Vagina (tissue), 2 donors: ENCODE data around the gene CYP17A1. TPM values are rescaled to one million over a fixed set of nuclear protein-coding genes. Genes with fewer than 3 reads are reported as not detected.
A peak's percentile ranks its signal among the peaks of the same experiment; 100 is the strongest.
"Not testable (repeated sequence)": the region's sequence is repeated elsewhere in the genome, so short reads cannot be mapped to it uniquely, and the experiment has no call there.

Source experiments
- DNase-seq, 2 donors: peaks; one replicate each; pipeline ENCODE4 v3.0.0-alpha.2; 2017; ENCODE audit errors: extremely low spot score in 2 of 2
- H3K27ac ChIP-seq: fragments of 200-600 bp; sonication (generic); one replicate; pipeline ENCODE4 v1.5.1; 2019
- H3K27me3 ChIP-seq: fragments of 200-600 bp; sonication (generic); one replicate; pipeline ENCODE4 v1.5.1; 2019
- H3K36me3 ChIP-seq, 2 donors: fragments of 200-600 bp; sonication (generic); one replicate each; pipeline ENCODE4 v1.5.1; 2017 to 2019
- H3K4me1 ChIP-seq: fragments of 200-600 bp; sonication (generic); one replicate; pipeline ENCODE4 v1.5.1; 2019
- H3K4me3 ChIP-seq, 2 donors: fragments of 200-600 bp; sonication (generic); 1 replicate in 1 of 2; 2 replicates in 1 of 2; pipeline ENCODE4 v1.5.1; 2016 to 2019
- H3K9me3 ChIP-seq: fragments of 200-600 bp; sonication (generic); one replicate; pipeline ENCODE4 v1.5.1; 2019
- POLR2A ChIP-seq, 2 donors: fragments of 450-650 bp; IDR thresholded peaks; one replicate each; pipeline ENCODE4 v1.6.1; 2017; ENCODE audit warnings: antibody characterized with exemption in 2 of 2, mild to moderate bottlenecking in 2 of 2, moderate library complexity in 2 of 2
- POLR2AphosphoS5 ChIP-seq, 2 donors: sonication (generic); formaldehyde crosslinking; IDR thresholded peaks; one replicate each; pipeline ENCODE4 v1.9.0; 2017; ENCODE audit warnings: antibody characterized with exemption in 2 of 2, mild to moderate bottlenecking in 2 of 2, low read depth in 1 of 2; ENCODE audit not compliant: insufficient read depth in 1 of 2
- intact Hi-C: fragments of 100-400 bp; cut with DNase I; formaldehyde crosslinking; loops from one replicate; pipeline ENCODE4 v1.15.1; 2023
- total RNA-seq: library from RNA; depleted of rRNA; stranded (reverse); fragments of >200 nt; gene quantifications from one replicate; pipeline ENCODE4 v1.2.3, GENCODE V29; 2016
- TF ChIP-seq, protein P1 (sequence below), 3 experiments: fragments of 450-650 bp in 2 of 3; fragments of 200-600 bp in 1 of 3; sonication (generic) in 1 of 3; IDR thresholded peaks; one replicate each; pipeline ENCODE4 v1.5.1; 2017 to 2019; ENCODE audit warnings: antibody characterized with exemption in 3 of 3, mild to moderate bottlenecking in 2 of 3, moderate library complexity in 2 of 3

Gene CYP17A1
- total RNA-seq, 1 donor from 2014 or later = 43.2 TPM

GRCh38 chr10:102859911-102860310 lies 22.7 kb upstream of the CYP17A1 start:
- DNase-seq = no peak
- H3K36me3 ChIP-seq = no peaks in the 10 kb centered on the region

GRCh38 chr10:102856758-102857424 lies 19.7 kb upstream of the CYP17A1 start:
- intact Hi-C loops = no loop called here

More at GRCh38 chr10:102859911-102860310, 22.7 kb upstream of the CYP17A1 start:
- TF ChIP-seq POLR2A (IDR thresholded peaks at IDR 0.05) = no peak
- TF ChIP-seq, protein P1, sequence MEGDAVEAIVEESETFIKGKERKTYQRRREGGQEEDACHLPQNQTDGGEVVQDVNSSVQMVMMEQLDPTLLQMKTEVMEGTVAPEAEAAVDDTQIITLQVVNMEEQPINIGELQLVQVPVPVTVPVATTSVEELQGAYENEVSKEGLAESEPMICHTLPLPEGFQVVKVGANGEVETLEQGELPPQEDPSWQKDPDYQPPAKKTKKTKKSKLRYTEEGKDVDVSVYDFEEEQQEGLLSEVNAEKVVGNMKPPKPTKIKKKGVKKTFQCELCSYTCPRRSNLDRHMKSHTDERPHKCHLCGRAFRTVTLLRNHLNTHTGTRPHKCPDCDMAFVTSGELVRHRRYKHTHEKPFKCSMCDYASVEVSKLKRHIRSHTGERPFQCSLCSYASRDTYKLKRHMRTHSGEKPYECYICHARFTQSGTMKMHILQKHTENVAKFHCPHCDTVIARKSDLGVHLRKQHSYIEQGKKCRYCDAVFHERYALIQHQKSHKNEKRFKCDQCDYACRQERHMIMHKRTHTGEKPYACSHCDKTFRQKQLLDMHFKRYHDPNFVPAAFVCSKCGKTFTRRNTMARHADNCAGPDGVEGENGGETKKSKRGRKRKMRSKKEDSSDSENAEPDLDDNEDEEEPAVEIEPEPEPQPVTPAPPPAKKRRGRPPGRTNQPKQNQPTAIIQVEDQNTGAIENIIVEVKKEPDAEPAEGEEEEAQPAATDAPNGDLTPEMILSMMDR (IDR thresholded peaks at IDR 0.05) = no peak
- TF ChIP-seq POLR2AphosphoS5 (IDR thresholded peaks at IDR 0.05; ENCODE audit: insufficient read depth in 1 of 2, low read depth in 1 of 2) = no peak
- Histone ChIP-seq H3K27ac (no peak overlapping the region), H3K27me3 (no peaks in the 10 kb centered on the region), H3K4me1 (peaks cover 14% of the 10 kb centered on the region), H3K4me3 (no peak overlapping the region), H3K9me3 (no peaks in the 10 kb centered on the region)
- intact Hi-C loops = no loop called here

DNA sequence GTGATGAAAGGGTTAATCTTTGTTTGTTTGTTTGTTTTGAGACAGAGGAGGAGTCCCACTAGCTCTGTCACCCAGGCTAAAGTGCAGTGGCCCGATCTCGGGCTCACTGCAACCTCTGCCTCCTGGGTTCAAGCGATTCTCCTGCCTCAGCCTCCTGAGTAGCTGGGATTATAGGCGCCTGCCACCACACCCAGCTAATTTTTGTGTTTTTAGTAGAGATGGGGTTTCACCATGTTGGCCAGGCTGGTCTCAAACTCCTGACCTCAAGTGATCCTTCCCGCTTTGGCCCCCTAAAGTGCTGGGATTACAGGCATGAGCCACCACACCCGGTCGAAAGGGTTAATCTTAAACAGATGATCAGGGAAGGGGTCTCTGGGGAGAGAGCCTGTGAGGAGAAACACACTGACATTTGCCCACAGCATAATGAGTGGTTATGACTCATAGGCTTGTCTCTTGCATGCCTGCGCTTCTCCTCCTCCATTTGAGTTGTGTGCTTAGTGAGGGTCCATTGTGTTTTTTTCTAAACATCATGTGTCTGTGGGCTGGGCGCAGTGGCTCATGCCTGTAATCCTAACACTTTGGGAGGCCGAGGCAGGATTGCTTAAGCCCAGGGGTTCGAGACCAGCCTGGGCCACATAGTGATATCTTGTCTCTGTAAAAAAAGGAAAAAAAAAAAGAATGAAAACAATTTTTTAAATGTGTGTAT lies 18.7 kb upstream of the CYP17A1 start:
- H3K27me3 ChIP-seq, intact Hi-C loops, H3K9me3 ChIP-seq, H3K36me3 ChIP-seq, H3K4me3 ChIP-seq, DNase-seq: not testable (repeated sequence)
- H3K4me1 ChIP-seq = peaks cover 20% of the 10 kb centered on the region
- peak overlapping the region; percentile 35 for H3K27ac ChIP-seq

More at GRCh38 chr10:102856758-102857424, 19.7 kb upstream of the CYP17A1 start:
- H3K4me3 ChIP-seq = no peak overlapping the region
- H3K27me3 ChIP-seq = no peaks in the 10 kb centered on the region
- no peak for DNase-seq
- TF ChIP-seq POLR2AphosphoS5 (IDR thresholded peaks at IDR 0.05; ENCODE audit: insufficient read depth in 1 of 2, low read depth in 1 of 2) (no peak), POLR2A (IDR thresholded peaks at IDR 0.05) (no peak)
- TF ChIP-seq, protein P1 (IDR thresholded peaks at IDR 0.05) = no peak
- no peaks in the 10 kb centered on the region for H3K9me3 ChIP-seq
- peaks cover 20% of the 10 kb centered on the region for H3K4me1 ChIP-seq
- H3K36me3 ChIP-seq = no peaks in the 10 kb centered on the region
- H3K27ac ChIP-seq = no peak overlapping the region

DNA sequence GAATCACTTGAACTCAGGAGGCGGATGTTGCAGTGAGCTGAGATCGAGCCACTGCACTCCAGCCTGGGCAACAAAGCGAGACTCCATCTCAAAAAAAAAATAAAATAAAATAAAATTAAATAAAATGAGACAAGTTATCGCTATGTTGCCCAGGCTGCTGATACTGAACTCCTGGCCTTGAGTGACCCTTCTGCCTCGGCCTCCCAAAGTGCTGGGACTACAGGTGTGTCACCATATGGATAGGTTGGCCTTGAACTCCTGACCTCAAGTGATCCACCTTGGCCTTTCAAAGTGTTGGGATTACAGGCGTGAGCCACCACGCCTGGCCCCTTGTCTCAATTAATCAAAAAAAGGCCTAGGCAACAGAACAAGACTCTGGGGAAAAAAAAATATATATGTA lies 16.0 kb upstream of the CYP17A1 start:
- DNase-seq, H3K4me3 ChIP-seq, intact Hi-C loops, H3K27ac ChIP-seq, H3K9me3 ChIP-seq, H3K27me3 ChIP-seq, H3K36me3 ChIP-seq: not testable (repeated sequence)
- H3K4me1 ChIP-seq = peaks cover 20% of the 10 kb centered on the region

DNA sequence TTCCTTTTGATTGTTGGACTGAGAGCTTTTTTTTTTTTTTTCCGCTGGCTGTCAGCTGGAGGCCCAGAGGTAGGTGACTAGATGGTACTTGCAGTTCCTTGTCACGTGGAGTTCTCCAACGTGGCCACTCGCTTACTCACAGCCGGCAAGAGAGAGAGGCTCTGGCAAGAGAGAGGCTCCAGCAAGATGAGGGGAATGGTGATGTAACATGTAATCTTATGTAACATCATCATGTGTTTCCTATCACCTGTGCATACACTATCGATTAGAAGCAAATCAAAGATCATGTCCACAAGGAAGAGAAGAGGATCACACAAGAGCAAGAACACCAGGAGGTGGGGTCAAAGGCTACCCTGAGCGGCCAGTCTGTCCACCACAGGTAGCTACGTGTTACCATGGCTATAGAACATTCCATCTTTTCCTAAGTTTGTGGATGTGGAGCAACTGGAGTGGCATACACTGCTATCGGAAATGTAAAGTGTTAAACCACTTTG lies 12.9 kb upstream of the CYP17A1 start:
- TF ChIP-seq POLR2A (IDR thresholded peaks at IDR 0.05) = no peak
- TF ChIP-seq POLR2AphosphoS5 (IDR thresholded peaks at IDR 0.05; ENCODE audit: insufficient read depth in 1 of 2, low read depth in 1 of 2) = no peak
- TF ChIP-seq, protein P1 (IDR thresholded peaks at IDR 0.05) = no peak

DNA sequence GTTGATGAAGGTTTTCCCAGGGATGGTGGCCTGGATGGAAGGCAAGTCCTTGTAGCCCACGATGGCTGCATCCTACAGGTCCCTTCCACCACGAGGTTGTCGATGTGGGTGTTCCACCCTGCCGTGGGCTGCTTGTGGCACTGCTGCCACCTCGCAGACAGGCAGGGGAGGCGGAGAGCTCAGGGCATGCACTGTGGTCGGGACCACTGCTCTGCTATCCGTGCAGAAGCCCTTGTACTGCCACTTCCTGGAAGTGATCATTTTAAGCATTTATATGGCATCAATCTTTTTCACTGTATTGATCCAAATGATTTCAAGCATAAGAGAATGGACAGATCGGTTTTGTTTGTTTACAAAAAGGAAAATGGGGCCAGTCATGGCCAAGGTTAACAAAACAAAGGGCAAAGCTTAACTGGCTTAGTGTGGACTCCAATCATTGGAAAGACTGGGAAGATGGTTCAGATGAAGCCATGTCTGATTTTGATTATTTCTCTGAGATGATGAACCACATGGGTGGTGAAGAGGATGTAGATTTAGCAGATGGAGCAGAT lies 8.2 kb upstream of the CYP17A1 start:
- Histone ChIP-seq H3K9me3 (no peaks in the 10 kb centered on the region), H3K36me3 (no peaks in the 10 kb centered on the region), H3K27ac (no peak overlapping the region), H3K27me3 (no peaks in the 10 kb centered on the region), H3K4me3 (no peak overlapping the region), H3K4me1 (no peaks in the 10 kb centered on the region)
- TF ChIP-seq POLR2A (IDR thresholded peaks at IDR 0.05) (no peak), POLR2AphosphoS5 (IDR thresholded peaks at IDR 0.05; ENCODE audit: insufficient read depth in 1 of 2, low read depth in 1 of 2) (no peak)
- TF ChIP-seq, protein P1 (IDR thresholded peaks at IDR 0.05) = no peak
- no peak for DNase-seq
- intact Hi-C loops = no loop called here

More for the DNA sequence above, 12.9 kb upstream of the CYP17A1 start:
- Histone ChIP-seq H3K4me3 (no peak overlapping the region), H3K9me3 (no peaks in the 10 kb centered on the region), H3K4me1 (peaks cover 8% of the 10 kb centered on the region), H3K36me3 (no peaks in the 10 kb centered on the region), H3K27me3 (no peaks in the 10 kb centered on the region), H3K27ac (no peak overlapping the region)
- no peak for DNase-seq
- intact Hi-C loops = no loop called here

- H3K9me3 ChIP-seq, H3K4me1 ChIP-seq, H3K27ac ChIP-seq, H3K27me3 ChIP-seq, DNase-seq, H3K36me3 ChIP-seq, intact Hi-C loops, H3K4me3 ChIP-seq: not testable (repeated sequence)
These were observed 7.1 kb upstream of the CYP17A1 start for GRCh38 chr10:102844190-102844776.

DNA sequence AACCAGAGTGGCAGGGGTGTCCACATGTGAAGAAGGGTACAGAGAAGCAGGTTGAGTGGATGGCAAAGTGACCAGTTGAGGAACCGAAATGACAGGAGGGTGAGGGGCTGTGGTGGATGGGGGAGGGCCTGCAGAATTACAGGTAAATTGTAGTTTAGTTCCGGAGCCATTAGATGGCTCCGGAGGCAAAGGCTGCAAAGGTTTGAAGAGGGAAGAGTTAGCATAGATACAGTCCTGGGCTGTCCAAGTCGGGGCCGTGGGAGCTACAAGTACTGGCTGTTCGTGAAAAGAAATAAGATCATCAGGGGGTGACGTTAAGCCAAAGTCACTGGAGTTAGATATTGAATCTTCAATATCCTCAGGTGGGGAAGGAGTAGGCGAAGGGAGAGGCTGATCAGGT lies 5.9 kb upstream of the CYP17A1 start:
- DNase-seq, intact Hi-C loops: not testable (repeated sequence)

More for the DNA sequence above, 5.9 kb upstream of the CYP17A1 start:
- H3K4me1 ChIP-seq, H3K4me3 ChIP-seq, H3K27ac ChIP-seq, H3K9me3 ChIP-seq, H3K27me3 ChIP-seq, H3K36me3 ChIP-seq: not testable (repeated sequence)
